HG03457 (cell line): ENCODE data around the gene URM1.

ENCODE experiments used
- ATAC-seq: cut with Tn5 transposase; IDR thresholded peaks from one replicate; pipeline ENCODE4 v1.9.1; 2021; ENCODE audit warnings: moderate number of reproducible peaks; ENCODE audit not compliant: unreplicated experiment

URM1 gene

DNA sequence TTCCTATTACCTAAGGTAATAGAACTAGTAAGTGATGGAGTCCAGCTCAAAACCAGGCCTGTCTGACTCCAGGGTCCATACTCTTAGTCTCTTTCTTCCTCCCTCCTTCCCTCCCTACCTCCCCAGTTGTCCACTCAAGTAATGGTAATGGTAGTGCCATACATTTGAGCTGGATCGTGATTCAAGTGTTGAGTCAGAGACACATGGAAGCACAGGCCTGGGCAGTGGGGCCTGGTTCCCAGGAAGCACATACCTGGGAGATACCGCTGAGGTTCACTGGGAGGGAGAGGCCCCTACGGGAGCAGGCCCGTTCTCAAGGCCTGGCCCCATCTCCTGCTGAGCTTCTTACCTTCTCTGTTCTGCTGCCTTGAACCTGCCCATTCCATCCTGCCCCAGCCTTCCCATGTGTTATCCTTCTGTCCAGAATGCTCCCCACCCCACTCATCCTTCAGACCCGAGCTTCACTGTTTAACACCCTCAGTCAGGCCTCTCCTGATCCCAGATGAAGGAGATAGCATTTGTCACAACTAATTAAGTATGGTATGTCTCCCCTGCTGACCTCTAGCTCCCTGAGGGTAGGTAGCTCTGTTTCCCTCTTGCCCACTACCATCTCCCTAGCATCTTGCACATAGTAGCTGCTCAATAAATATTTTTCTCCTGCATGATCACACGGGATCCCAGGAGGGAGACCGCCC, 13.8 kb downstream of the URM1 start:
- no peak for ATAC-seq

DNA sequence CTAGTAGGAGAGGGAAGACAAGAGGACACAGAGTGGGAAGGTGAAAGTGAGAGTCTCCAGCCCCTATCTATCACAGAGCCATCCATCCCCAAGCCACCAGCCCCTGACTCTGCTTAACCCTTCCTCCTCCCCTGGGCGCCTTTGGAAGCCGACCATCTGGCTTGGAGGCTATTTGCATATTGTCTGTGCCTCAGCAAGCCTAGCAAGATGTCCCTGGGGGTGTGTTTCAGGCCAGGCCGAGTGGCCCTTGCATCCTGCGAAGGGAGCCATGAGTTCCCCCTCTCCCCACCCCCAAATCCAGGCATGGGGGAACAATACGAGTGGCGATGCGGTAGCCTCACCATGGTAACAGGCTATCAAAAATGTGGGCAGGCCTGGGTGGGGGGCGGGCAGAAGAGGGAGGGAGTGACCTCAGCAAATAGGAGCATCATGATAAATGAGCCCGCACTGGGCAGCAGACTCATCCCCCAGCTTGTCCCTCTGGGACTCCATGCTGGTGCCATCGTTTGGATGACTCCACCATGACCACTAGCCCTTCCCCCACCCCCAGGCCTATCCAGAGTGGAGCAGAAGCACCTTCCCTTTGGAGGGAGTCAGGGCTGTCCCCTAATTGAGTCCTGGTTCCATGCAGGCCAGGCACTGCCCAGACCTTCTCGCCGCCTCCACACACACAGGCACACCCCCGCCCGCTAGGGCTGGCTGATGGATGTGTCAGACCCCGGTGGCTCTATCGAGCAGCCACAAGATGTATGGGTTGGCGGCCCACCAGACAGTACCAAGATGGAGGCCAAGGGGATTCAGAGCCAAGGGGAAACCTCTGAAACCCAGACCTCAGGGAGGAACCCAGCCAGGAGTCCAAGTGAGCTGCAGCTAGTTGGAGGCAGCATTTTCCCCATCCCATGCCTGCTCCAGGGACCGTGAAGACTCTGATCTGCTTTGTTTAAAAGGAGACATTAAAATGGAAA, 14.6 kb downstream of the URM1 start:
- no peak for ATAC-seq

DNA sequence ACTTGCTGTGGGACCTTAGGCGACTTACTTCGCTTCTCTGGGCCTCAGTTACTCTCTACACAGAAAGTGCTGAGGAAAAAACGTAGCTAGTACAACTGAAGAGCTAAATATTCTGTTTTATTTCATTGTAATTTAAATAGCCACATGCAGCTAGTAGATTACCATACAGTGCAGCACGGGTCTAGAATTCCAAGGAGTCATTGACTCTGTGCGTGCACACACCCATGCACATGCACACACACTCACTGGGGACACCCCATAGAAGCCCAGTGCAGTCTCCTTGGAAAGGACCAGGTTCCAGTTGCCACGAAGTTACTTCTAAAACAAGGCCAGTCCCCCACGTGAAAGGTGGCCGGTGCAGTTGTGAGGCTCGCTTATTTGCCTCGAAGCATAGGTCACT, 17.0 kb downstream of the URM1 start:
- no peak for ATAC-seq

DNA sequence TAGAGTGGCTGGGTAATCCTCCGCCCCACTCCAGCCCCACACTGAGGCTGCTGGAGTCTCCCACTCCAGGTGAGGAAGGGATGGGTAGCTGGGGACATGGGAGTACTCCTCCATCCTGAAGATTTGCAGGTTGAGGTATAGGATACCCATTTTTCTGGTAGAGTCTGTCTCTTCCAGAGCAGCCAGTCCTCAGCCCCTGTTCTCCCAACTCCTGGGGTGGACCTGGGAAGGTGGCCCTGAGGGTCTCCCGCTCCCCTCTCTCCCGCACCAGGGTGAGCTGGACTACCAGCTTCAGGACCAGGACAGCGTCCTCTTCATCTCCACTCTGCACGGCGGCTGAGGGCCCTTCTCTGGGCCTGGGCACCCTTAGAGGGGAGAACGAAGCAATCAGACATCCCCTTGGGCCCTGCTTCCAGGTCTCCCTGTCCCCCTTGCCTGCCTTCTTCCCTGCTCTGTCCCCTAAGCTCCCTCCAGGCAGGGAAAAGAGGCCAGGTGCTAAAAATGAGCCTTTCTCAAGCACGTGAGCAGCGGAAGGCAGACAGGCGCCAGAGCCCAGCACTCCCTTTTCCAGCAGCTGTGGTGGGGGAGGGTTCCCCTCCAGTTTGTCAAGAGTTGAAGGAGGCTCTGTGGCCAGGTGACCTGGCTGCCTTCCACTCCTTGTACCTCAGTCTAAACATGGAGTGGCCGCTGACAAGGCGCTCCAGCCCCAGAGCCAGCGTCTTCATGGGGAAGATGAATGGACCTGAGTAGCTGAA, 18.4 kb downstream of the URM1 start:
- no peak for ATAC-seq

DNA sequence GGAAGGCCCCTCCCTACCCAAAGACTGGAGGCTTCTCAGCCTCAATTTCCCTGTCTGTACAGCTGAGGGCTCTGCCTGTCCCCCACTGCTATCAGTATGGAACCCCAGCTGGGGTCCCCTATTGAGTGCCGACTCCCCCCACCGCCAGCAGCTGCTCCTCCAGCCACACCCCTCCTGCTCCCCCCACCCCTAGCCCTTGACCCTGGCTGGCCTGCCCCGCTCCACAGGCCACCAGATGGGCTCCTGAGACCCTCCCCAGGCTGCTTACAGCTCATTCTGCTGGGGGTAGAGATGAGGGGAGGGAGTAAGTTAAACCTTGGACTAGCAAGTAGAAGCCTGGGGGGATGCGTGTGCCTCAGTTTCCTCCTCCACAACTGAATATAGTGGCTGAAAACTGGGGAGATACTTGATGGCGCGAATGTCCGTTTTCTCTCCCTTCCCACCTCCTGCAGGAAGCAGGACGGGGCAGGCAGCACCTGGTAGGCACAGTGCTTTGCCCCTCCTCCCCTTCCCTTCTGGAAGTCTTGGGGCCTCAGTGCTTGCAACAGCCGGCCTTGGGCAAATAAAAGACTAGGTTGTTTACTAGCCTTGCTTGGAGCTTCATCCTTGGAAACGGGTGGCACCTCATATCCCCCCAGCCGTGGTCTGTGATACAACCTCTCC, 19.1 kb downstream of the URM1 start:
- no peak for ATAC-seq

DNA sequence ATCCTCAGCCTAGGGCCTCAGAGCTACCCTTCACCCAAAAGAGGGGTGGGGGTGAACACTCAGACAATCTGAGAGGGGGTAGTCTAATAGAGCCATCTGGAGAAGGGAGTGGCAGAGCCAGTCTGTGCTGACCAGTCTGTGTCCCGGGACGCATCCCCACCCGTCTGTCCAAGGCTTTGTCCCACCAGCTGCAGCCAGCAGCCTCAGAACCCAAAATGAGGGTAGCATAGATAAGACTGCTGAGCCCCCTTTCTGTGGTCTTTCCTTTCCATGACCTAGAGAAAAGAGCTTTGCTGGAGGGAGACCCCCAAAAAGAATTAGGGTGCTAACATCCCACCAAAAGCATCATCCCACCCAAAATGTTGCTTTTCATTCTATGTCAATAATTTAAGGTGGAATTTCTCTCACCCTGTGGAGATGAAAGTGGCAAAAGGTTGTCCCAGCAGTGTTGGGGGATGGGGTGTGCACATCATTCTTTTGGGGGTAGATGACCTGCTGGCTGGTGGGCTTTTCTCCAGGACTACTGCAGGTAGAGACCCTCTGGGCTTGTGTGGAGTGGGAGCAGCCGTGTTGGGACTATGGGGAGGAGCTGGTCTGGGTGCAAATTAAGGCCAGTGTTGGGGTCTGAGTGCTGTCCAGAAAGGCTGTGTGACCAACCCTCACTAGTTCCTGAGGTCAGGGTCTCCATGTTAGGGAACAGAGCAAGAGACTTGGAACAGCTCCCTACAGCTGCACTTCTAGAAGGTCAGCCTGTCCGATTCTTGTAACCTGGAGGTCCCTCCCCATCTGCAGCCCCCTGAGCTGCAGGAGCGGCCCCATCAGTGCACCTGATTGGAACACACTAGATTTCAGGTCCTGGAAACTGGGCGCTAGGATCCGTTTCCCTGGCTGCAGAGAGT, 19.9 kb downstream of the URM1 start:
- ATAC-seq, result no peak

DNA sequence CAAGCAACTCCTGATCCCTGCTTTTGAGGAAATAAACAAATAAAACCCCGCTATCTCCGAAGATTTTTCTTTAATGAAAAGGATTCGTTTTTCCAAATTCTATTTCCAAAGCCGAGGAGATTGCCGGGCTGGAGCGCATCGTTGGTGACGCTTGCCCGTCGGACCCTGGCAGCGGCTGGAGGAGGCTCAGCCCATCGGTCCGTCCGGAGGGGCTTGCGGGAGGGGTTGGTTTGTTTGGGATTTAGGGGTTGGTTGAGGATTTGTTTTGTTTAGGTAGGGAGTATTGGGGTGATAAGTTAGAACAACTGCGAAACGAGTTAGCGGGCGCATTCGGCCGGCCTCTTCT, 20.8 kb downstream of the URM1 start:
- ATAC-seq, result no peak

DNA sequence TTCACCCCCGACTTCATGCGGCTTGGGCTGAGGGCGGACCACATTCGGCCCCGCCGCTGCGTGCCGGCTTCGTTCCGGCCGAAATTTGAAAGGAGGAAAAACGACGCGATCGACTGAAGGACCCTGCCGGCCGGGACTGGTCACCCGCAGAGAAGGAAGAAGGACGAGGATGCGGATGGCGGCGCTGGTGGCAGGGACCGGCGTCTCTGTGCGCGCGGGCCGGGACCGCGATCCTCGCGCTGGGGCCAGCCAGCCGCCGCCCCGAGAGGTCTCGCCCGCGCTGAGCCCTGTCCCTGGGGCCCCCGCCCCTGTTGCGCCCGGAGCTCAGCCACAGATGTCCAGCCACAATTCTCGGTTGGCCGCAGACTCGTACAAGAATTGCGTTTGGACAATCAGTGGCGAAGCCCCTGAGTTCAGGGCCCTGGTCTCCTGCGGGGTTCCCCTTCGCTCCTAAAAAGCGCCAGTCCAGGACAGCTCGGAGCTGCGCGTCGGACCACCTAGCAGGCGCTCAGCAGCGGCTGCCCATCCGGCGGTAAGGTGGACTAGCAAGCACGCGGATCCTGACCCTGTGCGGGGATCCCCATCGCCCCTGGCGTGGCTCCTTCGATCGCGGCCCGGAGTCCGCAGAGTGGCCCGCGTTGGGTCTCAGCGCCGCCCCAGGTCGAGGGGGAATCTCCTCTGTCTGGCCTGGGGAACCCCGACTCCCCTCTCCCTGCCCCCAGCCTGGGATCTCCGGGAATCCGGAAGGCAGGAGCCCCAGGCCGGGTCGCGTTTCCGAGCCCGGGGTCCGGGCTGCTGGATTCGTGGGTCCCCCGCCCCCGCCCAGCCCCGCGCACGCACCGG, 21.3 kb downstream of the URM1 start:
- ATAC-seq, result no peak

DNA sequence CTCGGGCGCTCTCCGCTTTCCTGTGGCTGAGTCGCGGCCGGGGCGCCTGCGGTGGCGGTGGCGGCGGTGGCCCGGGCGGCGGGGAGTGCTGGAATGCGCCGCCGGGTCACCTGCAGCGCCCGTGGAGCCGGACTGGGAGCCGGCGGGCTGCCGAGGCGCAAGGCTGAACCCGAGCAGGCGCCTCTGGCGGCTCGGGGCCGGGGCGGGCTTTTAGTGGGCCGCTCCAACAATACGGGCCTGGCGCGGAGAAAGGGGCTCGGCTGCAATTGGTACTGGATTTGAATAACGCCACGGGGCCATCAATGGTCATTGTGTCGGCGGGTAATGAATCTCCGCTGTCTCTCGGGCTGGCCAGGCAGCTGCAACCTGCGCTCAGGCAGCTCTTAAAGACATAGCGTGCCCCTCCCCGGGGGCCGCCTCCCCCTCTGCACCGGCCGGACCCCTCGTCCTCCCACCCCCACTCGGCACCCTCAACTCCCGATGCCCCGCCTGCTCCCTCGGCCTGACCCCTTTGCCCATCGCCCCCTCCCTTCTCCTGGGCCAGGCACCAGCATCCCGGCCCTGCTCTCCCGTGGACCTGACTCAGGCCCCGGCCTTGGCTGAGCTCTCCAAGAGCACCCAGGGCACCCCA, 22.1 kb downstream of the URM1 start:
- ATAC-seq, result no peak

DNA sequence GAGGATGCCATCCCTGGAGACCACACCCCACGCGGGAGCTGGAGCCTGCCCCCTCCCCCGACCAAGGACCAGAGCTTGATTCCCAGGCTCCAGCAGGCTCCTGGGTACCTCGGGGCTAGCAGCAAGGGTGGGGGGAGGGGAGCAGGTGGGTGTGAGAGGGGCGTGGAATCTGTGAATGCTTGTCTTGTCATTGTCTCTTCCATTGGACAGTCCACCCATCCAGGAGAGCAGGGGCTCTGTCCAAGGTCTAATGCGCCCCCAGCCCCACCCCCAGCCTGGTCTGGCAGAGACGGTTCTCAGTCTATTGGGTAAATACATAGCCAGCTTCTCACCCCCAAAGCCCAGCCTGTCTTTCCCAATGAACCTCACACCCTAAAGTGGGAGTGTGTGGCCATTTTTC, 22.8 kb downstream of the URM1 start:
- no peak for ATAC-seq

DNA sequence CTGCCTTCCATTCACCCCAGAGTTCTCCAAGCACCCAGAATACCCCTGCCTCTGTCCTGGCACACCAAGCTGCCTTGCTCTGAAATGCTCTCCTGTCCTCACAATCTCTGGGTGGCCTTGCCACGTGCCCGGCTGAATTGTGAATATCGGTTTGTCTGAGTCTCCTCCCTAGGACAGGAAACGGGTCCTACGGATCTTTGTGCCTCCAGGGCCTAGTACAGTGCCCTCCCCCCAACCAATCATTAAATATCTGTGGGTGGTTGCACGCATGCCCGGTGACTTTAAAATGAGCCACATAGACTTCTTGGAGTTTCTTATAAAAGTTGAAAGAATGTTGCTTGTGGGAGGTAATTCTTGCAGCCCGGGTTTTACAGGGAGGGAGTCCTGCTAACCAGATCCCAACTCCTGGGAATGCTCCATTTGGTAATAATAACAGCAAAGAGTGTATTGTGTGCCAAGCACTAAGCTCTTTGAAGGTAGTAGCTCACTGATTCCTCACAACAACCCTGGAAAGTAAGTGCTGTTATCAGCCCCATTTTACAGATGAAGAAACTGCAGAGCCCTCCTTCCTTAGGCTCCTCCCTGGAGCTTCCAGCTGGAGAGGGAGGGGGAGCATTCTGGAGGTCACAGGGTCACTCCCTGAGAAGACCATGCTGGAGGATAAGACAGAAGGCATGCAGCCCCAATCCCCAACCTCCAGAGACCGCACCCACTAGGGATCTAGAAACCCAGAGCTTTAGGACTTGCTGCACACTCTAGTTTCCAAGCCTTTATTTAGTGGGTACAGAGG, 23.4 kb downstream of the URM1 start:
- ATAC-seq, result no peak

DNA sequence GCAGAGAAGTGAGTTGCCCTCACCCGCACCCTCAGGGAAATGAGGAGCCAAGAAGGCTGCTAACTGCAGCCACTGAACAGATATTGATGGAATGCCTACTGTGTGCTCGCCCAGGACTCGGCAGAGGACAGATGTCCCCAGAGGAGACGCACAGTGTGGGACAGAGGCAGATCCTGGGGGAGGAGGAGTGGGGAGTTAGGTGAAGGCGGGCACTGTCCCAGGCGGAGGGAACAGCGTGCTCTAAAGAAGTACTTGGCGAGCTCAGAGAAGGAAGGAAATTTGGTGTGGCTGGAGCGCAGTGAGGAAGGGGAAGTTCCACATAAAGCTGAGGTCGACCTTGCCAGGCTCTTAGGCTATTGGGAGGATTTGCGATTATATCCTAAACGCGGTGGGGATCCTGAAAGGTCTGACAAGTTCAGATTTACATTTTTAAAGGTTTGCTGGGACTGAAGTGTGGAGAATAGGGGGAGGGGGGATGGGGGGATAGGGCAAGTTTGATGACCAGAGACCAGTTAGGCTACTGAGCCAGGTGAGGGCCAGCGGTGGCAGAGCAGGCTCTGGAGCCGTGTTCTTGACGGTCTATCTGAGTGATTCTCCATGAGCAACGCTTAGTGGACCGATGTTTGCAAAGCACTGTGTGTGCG, 25.9 kb downstream of the URM1 start:
- no peak for ATAC-seq

DNA sequence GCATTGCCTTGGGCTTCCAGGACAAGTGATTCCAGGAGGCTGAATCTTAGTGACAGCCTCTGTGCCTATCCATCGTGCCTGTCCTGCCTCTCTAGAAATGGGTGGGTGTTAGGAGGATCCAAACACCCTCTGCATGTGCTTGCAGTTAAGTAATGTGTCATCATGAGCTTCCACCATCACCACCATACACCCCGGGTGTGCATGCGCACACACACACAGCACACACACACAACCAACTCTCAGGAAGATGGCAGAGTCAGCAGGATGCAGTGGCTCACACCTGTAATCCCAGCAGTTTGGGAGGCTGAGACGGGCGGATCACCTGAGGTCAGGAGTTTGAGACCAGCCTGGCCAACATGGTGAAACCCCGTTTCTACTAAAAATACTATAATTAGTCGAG, 26.7 kb downstream of the URM1 start:
- no peak for ATAC-seq

DNA sequence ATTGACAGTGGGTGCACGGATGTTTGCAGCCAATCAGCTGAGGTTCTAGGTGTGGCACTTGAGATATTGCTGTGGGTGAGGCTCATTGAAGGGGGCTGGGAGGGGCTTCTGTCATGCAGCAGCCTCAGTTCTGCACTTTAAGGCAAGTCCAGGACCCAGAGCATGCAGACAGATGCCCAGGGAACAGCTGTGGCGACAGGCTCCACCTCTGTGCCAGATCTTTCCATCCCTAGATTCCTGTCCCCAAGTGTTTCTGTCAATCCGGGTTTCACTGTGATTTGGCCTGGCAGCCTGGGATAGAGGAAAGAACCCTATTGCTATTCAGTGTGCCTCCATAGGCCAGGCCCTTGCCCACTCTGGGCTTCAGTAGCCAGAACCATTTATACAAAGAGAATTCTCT, 28.7 kb downstream of the URM1 start:
- no peak for ATAC-seq

DNA sequence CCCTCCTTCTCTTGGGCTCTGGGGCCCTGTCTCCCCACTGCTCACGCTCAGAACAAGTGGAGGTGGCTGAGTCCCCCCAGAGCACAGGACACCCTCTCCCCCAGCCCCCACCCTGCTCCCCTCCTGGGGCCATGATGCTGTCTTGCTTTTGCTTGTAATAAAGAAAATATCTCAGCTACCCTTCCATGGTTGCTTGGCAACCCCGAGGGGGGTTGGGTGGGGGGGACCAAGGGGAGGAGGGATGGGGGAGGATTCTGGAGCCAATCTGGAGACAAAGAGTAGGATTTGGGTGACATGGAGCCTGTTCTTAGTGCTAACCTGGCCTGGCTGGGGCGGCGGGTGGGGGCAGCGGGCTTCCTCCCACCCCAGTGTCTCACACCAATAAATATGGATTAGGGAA, 33.4 kb downstream of the URM1 start:
- no peak for ATAC-seq

DNA sequence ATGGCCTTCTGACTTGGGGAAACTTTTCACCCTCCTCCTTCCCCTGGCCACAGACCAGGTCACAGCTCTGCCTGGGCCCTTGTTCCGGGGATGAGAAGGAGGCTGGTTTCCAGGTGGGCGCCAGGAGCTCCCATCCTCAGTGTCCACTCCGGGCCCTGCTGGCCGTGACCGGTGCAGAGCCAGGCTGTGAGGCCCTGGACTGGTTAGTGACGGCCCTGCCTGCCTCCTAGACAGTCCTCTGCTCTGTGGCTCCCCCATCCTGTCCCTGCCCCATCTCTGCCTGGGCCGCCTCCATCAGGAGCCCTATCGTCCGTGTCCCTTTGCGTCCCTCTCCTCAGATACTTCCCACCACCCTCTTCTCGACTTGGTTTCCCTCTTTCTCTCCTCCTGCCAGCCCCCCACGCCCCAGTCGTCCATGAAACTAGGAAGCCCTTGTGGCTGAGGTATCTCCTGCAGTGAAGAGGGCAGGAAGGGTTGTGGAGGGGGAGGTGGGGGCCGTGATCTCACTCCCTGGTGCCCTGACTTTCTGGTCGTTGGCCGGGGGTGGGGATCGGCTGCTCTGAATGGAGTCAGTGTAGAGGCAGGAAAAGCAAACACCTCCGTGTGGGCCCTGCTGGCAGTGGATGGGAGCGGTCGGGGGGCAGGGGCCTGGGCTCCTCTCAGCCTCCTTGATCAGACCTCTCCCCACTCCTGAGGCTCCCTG, 34.1 kb downstream of the URM1 start:
- no peak for ATAC-seq

DNA sequence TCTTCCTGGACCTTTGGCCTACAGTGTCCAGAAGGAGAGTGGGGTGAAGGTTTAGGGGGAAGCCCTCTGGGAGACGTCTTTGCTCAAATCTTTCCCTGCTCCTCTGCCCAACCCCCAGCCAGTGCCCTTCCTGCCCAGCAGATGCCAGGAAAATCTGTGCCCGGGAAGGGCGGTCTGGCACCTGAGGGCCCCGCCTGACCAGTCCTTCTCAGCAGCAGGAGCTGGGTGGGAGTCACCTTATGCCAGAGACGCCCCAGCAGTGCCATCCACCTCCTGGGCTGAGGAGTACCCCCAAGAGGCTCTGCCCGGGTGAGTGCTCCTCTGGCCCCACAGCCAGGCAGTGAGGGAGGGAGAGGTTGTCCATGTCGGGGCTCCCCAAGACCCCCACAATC, 34.6 kb downstream of the URM1 start:
- no peak for ATAC-seq
